Right ventricle myocardium superior (tissue), 1 donor: Measurements from ENCODE around the gene ATP5MG. TPM values are rescaled to one million over a fixed set of nuclear protein-coding genes. Genes with fewer than 3 reads are reported as not detected.
A peak's percentile ranks its signal among the peaks of the same experiment; 100 is the strongest.

Experiments
- ATAC-seq: fragments of 200-7000 bp; cut with Tn5 transposase; one replicate; pipeline ENCODE4 v1.9.1; 2020; ENCODE audit warnings: mild to moderate bottlenecking; ENCODE audit not compliant: poor library complexity
- DNase-seq: peaks from one replicate; pipeline ENCODE4 v3.0.0-alpha.2; 2020
- intact Hi-C: fragments of 100-400 bp; cut with DNase I; formaldehyde crosslinking; loops from one replicate; pipeline ENCODE4 v1.11.2; 2022
- long read RNA-seq: library from polyadenylated mRNA; unstranded; transcript quantifications from one replicate; pipeline ENCODE4 v2.0.0, GENCODE V29; 2021
- total RNA-seq: library from RNA; stranded (reverse); fragmentation: NEBNext Ultra II Directional; extraction: Animal tissue kit (Norgen Biotek cat#: 25700); gene quantifications from one replicate; pipeline ENCODE4 v1.2.1, GENCODE V29; 2021
- donor health status: DM: no; HTN: yes; CAD: no; lungs with severe emphysema.

ATP5MG gene
- 748 TPM for total RNA-seq
- long read RNA-seq, transcript ATP5MG-201 (3 exons, 1,577 nt) = major isoform, 422 of 438 reads
- long read RNA-seq, partial matches to known transcripts = 6 of 438 reads
- long read RNA-seq, other reads (novel, unspliced or antisense) = 3 of 438 reads

- peak; percentile 96 for DNase-seq
- intact Hi-C loops = loop anchor here (5.0 kb wide), 2 partner anchors 36 to 86 kb away; partner anchors contain the start of gene KMT2A
- peak; percentile 93 for ATAC-seq
These were observed at the start of gene ATP5MG for GRCh38 chr11:118401151-118401879. Gene ATP5MG (plus strand): TSS chr11:118401606. CDS start chr11:118401666, 60 bp downstream.

GRCh38 chr11:118353084-118353710, 48.2 kb upstream of the ATP5MG start:
- intact Hi-C loops = loop anchor here (5.0 kb wide), 2 partner anchors 56 to 156 kb away; no protein-coding TSS in a partner anchor
- DNase-seq (no peak), ATAC-seq (no peak)

GRCh38 chr11:118358071-118358470, 43.3 kb upstream of the ATP5MG start:
- intact Hi-C loops = no loop called here
- no peak for DNase-seq
- ATAC-seq = no peak

- DNase-seq (peak; percentile 98), ATAC-seq (peak; percentile 98)
- intact Hi-C loops = no loop called here
These were observed 42.0 kb upstream of the ATP5MG start, which contains the start of gene UBE4A for GRCh38 chr11:118359295-118359958. Gene UBE4A (plus strand): TSS chr11:118359600. CDS start chr11:118365081, 5,481 bp downstream.

GRCh38 chr11:118364956-118365615, 36.3 kb upstream of the ATP5MG start:
- no peak for ATAC-seq
- intact Hi-C loops = no loop called here
- no peak for DNase-seq

- intact Hi-C loops = no loop called here
- ATAC-seq (peak; percentile 95), DNase-seq (no peak)
These were observed 35.1 kb upstream of the ATP5MG start for GRCh38 chr11:118366287-118366686.

GRCh38 chr11:118370774-118371173, 30.6 kb upstream of the ATP5MG start:
- intact Hi-C loops = no loop called here
- ATAC-seq = no peak
- no peak for DNase-seq

- DNase-seq (no peak), ATAC-seq (no peak)
- intact Hi-C loops = no loop called here
These were observed 28.1 kb upstream of the ATP5MG start for GRCh38 chr11:118373263-118373662.

GRCh38 chr11:118373871-118374270, 27.5 kb upstream of the ATP5MG start:
- intact Hi-C loops = no loop called here
- DNase-seq (no peak), ATAC-seq (no peak)

- ATAC-seq = no peak
- intact Hi-C loops = no loop called here
- no peak for DNase-seq
These were observed 26.7 kb upstream of the ATP5MG start for GRCh38 chr11:118374729-118375128.

- ATAC-seq = no peak
- intact Hi-C loops = no loop called here
- no peak for DNase-seq
These were observed 25.4 kb upstream of the ATP5MG start for GRCh38 chr11:118375978-118376377.

- DNase-seq (no peak), ATAC-seq (no peak)
- intact Hi-C loops = no loop called here
These were observed 21.9 kb upstream of the ATP5MG start for GRCh38 chr11:118379497-118379896.

- intact Hi-C loops = no loop called here
- ATAC-seq = peak; percentile 38
- no peak for DNase-seq
These were observed 20.8 kb upstream of the ATP5MG start for GRCh38 chr11:118380571-118380970.

GRCh38 chr11:118382954-118383353, 18.5 kb upstream of the ATP5MG start:
- intact Hi-C loops = no loop called here
- no peak for ATAC-seq
- DNase-seq = no peak

GRCh38 chr11:118383657-118384056, 17.7 kb upstream of the ATP5MG start:
- intact Hi-C loops = no loop called here
- ATAC-seq = no peak
- DNase-seq = no peak

GRCh38 chr11:118396097-118396501, 5.3 kb upstream of the ATP5MG start:
- DNase-seq = no peak
- ATAC-seq = no peak
- intact Hi-C loops = no loop called here

- ATAC-seq = no peak
- intact Hi-C loops = no loop called here
- DNase-seq = no peak
These were observed 4.0 kb upstream of the ATP5MG start for GRCh38 chr11:118397448-118397847.

- DNase-seq (no peak), ATAC-seq (no peak)
- intact Hi-C loops = no loop called here
These were observed 2.4 kb upstream of the ATP5MG start for GRCh38 chr11:118398791-118399559.
